K562 (cell line): Measurements from ENCODE around the gene CLCNKA. TPM values are rescaled to one million over a fixed set of nuclear protein-coding genes. Genes with fewer than 3 reads are reported as not detected.

Experiments
- ZBTB40 ChIP-seq, 2 experiments: fragments of 450-650 bp in 1 of 2; sonication (generic) in 1 of 2; formaldehyde crosslinking in 1 of 2; IDR thresholded peaks; 2 replicates each; pipeline versions ENCODE4 v1.7.1 to v1.9.0; 2016 to 2022; ENCODE audit warnings: inconsistent platforms in 1 of 2, mild to moderate bottlenecking in 1 of 2, missing genetic modification reagents in 1 of 2
- polyA plus RNA-seq, 8 experiments: library from polyadenylated mRNA; depleted of rRNA in 4 of 8; stranded (reverse) in 5 of 8; unstranded in 3 of 8; fragments of >200 nt; fragmentation: Nextera tagmentation in 2 of 8; fragmentation: Illumina TruSeq in 1 of 8; extraction: Ambion mirVana in 2 of 8; extraction: Trizol in 1 of 8; gene quantifications; 2 replicates each; pipeline versions ENCODE4 v1.2.1 to v1.2.3, GENCODE V29; 2011 to 2014; ENCODE audit warnings: inconsistent platforms in 1 of 8, missing spikeins in 1 of 8
- total RNA-seq, 7 experiments: library from RNA; depleted of rRNA in 6 of 7; stranded (reverse); fragments of >200 nt in 6 of 7; fragmentation: Illumina TruSeq in 2 of 7; extraction: Trizol in 2 of 7; gene quantifications; 2 replicates each; pipeline versions ENCODE4 v1.2.1 to v1.2.3, GENCODE V29; 2011 to 2021; ENCODE audit warnings: low replicate concordance in 1 of 7

The CLCNKA gene
- total and polyA plus RNA-seq, 9 of the 15 experiments (the other 6 are each of a cell fraction or from before 2014, with no cell fraction given): 0.03 to 0.37 (median 0.10) TPM; not detected in 3

GRCh38 chr1:16014509-16015482 lies 7.0 kb upstream of the CLCNKA start (continued):
- TF ChIP-seq ZBTB40 (IDR thresholded peaks at IDR 0.05) (no peak), ZBTB40 (CRISPR knock-in tag; IDR thresholded peaks at IDR 0.05) (no peak)
